DOHH2 (cell line): ENCODE data around the gene OR52N2.

Experiments
- EZH2phosphoT487 ChIP-seq: fragments of 200-600 bp; sonication (generic); IDR thresholded peaks from 2 replicates; pipeline ENCODE4 v1.6.1; 2017; ENCODE audit warnings: borderline replicate concordance, mild to moderate bottlenecking, antibody characterized with exemption, low read length, moderate library complexity, mixed read lengths
- TF ChIP-seq, protein P1 (sequence below): fragments of 200-600 bp; sonication (generic); IDR thresholded peaks from one replicate; pipeline ENCODE4 v1.5.1; 2014; ENCODE audit warnings: antibody characterized with exemption, mild to moderate bottlenecking, low read depth, low read length; ENCODE audit not compliant: poor library complexity, severe bottlenecking

DNA sequence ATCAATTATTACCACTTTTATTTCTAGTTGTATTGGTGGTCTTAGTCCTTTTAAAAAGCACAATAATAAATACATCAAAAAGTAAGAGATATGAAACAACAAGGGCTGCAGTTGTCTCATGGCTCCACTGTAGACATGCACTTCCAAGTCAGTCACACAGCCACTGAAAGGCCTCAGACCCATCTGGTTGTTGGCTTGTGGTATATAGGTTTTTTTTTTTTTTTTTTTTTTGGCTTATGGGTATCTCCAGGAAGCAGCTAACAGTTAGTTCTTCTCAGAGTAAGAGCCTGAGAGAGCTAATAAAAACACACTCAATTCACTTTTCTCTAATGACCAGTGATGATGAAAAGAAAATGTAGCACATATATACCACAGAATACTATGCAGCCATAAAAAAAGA, 39.0 kb downstream of the OR52N2 start:
- TF ChIP-seq, protein P1, sequence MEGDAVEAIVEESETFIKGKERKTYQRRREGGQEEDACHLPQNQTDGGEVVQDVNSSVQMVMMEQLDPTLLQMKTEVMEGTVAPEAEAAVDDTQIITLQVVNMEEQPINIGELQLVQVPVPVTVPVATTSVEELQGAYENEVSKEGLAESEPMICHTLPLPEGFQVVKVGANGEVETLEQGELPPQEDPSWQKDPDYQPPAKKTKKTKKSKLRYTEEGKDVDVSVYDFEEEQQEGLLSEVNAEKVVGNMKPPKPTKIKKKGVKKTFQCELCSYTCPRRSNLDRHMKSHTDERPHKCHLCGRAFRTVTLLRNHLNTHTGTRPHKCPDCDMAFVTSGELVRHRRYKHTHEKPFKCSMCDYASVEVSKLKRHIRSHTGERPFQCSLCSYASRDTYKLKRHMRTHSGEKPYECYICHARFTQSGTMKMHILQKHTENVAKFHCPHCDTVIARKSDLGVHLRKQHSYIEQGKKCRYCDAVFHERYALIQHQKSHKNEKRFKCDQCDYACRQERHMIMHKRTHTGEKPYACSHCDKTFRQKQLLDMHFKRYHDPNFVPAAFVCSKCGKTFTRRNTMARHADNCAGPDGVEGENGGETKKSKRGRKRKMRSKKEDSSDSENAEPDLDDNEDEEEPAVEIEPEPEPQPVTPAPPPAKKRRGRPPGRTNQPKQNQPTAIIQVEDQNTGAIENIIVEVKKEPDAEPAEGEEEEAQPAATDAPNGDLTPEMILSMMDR = no peak
- no peak for TF ChIP-seq EZH2phosphoT487
